Erythroblast (primary cell): ENCODE data around the gene MAPK14.

Experiments
- GATA1 ChIP-seq: IDR thresholded peaks from 2 replicates; pipeline ENCODE4 v1.6.1; 2011; ENCODE audit warnings: low read depth, mild to moderate bottlenecking, control low read depth, low read length, moderate library complexity
- POLR2A ChIP-seq: IDR thresholded peaks from 2 replicates; pipeline ENCODE4 v1.6.1; 2011; ENCODE audit warnings: mild to moderate bottlenecking, low read length

- no peak for TF ChIP-seq POLR2A
- TF ChIP-seq GATA1: no peak
Observed at GRCh38 chr6:36082318-36082717, 54.7 kb downstream of the MAPK14 start.
